ENCODE results near the gene WAC.

The WAC gene

GRCh38 chr10:28533186-28533564 is 257 bp downstream of the WAC start:
- DNase-seq (ENCODE audit: low spot score): no peak

- peak; percentile 60 for DNase-seq (ENCODE audit: low spot score)
These were observed 820 bp downstream of the WAC start for GRCh38 chr10:28533571-28534304.

- no peak for DNase-seq (ENCODE audit: low spot score)
These were observed 2.9 kb downstream of the WAC start for GRCh38 chr10:28535846-28536245.

DNA sequence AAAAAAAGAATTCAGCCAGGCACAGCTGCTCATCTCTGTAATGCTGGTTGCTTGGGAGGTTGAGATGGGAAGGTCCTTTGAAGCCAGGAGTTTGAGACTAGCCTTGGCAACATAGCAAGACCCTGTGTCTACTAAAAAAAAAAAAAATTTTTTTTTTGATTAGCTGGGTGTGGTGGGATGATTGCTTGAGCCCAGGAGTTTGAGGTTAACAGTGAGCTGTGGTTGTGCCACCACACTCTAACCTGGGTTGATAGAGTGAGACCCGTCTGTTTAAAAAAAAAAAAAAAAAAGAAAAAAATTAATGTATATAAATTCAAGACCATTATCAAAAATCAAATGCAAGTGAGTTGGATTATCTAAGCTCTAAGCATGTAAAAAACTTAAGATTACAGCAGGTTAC is 5.7 kb downstream of the WAC start:
- DNase-seq (ENCODE audit: low spot score): no peak

DNA sequence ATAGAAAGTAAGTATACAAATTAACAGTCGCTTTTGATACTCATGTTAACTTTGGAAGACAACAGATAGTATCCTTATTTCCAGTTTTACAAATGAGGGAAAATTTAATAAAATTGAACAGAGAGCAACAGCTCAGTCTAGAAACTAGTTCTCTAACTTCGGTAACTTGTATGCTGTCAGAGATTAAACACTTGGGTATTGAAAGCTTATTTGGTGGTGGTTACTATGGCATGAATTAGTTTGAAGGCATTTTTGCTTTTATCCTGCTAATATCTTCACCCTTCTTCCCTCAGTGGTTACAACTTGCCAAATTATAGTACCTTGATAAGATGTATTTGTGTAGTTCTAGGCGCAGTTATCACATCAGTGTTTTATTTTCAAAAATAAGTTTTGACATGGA is 7.2 kb downstream of the WAC start:
- DNase-seq (ENCODE audit: low spot score): no peak

GRCh38 chr10:28541717-28542365 is 8.9 kb downstream of the WAC start:
- no peak for DNase-seq (ENCODE audit: low spot score)

GRCh38 chr10:28542728-28543127 is 9.8 kb downstream of the WAC start:
- no peak for DNase-seq (ENCODE audit: low spot score)

GRCh38 chr10:28544058-28544457 is 11.1 kb downstream of the WAC start:
- DNase-seq (ENCODE audit: low spot score): no peak

DNA sequence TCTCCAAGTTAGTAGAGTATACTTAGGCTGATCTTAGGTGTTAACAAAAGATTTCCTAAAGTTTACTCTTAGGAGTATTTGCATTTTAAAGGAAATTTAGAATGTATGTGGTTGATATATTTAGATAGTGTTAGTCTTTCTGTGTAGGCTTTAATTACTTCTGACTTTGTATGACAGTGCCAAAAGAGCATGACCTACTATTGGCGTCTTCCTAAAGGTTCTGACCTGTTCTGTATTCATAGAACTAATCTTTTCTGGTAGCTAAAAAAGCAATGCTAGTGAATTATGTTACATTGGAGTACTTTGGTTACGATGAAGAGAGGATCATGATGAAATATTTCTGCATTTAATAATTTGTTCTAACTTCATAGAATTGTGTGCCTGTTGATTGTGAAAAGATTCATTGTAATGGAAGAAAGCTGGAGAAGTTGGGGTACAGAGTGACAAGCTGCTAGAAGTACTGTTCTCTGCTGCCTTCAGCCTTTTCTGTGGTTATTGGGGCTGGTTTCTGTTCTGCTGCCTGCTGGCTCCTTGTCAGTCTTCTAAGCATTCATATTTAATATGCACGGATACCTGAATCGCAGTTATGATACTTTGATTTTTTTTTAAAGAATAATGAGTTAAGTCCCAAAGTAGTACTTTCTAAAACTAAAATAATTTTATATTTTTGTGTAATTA is 13.2 kb downstream of the WAC start:
- no peak for DNase-seq (ENCODE audit: low spot score)

- DNase-seq (ENCODE audit: low spot score): no peak
These were observed 16.0 kb downstream of the WAC start for GRCh38 chr10:28548781-28549498.

DNA sequence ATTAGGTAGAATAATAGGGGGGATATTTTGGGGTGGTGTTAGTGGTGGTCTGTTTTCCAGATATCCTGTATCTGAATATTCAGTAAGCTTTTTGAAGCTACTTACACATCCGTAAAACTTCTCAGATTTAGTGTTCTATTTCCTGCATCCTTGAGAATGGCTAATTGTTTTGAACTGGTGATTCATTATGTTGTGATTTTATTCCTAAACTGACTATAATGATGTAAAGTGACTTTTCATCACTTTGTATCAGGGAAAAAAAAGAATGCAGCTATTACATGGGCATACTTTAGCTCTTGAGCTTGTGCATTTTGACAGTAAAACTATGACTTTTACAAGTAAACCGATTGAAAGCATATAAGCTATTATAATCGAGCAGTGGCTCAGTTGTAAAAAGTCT is 18.2 kb downstream of the WAC start:
- no peak for DNase-seq (ENCODE audit: low spot score)

DNA sequence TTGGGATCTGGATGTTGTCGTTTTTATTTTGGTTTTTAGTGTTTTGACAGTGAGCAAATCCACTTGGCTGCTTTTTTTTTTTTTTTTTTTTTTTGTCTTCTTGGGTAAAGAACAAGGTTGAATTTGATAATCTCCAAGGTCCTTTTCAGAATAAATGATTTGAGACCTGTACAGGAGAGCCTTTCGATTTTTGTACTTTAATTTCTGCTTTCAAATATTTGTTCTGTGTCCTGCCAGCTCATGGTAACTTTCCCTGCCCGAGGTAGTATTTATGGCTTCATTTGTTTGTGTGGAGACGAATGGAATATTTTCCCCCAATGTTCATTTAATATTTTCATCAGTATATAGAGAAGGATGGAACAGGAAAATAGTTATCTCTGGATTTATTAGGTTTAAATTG is 19.9 kb downstream of the WAC start:
- DNase-seq (ENCODE audit: low spot score): no peak

DNA sequence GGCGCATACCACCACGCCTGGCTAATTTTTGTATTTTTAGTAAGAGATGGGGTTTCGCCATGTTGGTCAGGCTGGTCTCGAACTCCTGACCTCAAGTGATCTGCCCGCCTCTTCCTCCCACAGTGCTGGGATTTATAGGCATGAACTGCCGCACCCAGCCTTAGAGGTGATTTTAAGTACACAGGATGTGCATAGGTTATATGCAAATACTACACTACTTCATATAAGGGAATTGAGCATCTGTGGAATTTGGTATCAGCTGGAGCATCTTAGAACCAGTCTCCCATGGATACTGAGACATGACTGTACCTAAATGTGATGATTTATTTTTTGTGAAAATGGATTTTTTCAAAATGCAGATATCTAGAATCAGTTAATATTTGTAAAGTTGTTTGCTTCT is 21.1 kb downstream of the WAC start:
- no peak for DNase-seq (ENCODE audit: low spot score)

DNA sequence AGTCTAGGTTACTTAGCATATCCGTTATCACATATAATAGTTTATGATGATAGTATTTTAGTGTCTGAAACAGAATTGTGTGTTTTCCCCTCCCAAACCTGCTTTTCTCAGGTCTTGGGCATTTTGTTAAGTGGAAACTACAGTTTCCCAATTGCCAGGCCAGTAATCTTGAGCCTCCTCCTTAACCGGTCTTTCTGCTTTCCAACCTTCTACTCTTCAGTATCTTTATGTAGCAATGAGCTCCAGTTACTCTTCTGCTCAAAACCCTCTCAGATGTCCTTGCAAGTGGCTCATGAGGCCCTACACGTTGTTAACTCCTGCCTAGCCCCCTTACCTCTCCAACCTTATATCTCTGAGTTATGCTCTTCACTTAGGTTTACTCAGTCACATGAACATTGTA is 22.0 kb downstream of the WAC start:
- DNase-seq (ENCODE audit: low spot score): no peak

- DNase-seq (ENCODE audit: low spot score): no peak
These were observed 22.4 kb downstream of the WAC start for GRCh38 chr10:28555358-28555757.

DNA sequence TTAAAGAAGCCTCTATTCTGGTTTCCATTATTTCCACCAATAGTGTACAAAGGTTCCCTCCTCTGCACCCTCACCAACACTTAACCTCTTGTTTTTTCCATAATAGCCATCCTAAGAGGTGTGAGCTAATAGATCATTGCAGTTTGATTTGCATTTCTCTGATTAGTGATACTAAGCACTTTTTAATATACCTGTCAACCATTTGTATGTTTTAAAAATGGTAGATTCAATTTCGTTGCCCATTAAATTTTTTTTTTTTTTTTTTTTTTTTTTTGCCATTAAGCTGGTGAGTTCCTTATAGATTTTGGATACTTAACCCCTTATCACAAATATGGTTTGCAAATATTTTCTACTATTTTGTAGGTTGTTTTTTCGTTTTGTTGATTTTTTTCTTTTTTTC is 23.2 kb downstream of the WAC start:
- DNase-seq (ENCODE audit: low spot score): no peak

DNA sequence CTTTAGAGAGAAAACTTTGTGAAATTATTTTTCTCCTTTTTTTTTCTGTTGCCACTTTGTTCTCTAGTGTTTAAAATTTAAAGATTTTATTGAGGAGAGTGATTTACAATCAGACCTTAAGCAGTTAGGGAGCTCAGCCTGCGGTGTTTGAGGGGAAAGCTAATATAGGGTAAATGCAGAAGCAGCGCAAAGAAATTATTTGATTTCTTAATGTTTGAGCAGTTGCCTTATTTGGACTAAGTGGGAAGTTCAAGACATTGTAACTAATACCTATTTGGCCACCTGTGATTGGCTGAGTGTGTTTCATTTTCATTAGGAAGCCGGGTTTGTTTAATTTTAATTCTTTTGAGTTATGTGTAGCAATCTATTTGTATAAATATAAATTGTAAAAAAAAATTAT is 25.3 kb downstream of the WAC start:
- DNase-seq (ENCODE audit: low spot score): no peak

DNA sequence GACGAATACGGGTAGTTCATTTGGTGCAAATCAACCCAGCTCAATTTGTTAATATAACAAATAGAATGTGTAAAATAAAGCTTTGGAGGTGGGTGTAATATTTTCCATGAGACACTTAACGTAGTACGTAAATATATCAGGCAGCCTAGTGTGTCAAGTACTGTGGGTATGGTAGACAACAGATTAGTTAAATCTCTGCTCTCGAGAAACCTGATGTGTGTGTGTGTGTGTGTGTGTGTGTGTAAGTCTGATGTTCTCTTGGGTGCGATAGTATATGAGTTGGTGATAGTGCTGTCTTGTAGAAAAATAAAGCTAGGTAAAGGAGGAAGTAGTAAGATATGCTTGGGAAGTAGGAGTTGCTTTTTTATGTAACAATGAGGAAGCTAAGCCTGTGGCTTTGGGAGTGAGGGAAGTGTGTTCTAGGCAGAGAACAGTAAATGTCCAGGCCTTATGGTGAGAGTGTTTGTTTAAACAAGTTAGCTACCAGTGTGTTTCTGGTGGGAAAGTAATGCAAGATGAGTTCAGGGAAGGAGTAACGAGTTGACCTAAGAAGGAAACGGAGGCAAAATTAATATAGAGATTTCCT is 26.1 kb downstream of the WAC start:
- no peak for DNase-seq (ENCODE audit: low spot score)

GRCh38 chr10:28559618-28560017 is 26.7 kb downstream of the WAC start:
- no peak for DNase-seq (ENCODE audit: low spot score)

DNA sequence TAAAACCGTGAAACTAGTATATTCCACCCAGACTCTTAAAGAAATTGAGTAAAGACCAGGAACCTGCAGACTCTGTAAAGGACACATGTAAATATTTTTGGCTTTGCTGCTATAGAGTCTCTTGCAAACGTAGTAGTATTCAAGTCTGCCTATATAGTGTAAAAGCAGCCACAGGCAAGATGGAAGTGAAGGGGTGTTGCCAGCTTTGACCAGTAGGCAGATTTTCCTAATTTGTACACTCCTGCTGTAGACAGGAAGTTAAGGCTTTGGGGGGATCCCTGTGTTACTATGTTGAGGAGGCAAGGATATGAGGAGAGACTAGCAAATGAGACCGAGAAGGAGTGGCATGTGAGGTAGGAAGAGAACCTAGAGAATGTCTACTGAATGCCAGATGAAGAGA is 27.7 kb downstream of the WAC start:
- no peak for DNase-seq (ENCODE audit: low spot score)

GRCh38 chr10:28561531-28561930 is 28.6 kb downstream of the WAC start:
- DNase-seq (ENCODE audit: low spot score): no peak

- no peak for DNase-seq (ENCODE audit: low spot score)
These were observed 32.0 kb downstream of the WAC start for GRCh38 chr10:28564905-28565304.
